Heart left ventricle (tissue), 16 donors: Measurements from ENCODE around the gene STPG4. TPM values are rescaled to one million over a fixed set of nuclear protein-coding genes. Genes with fewer than 3 reads are reported as not detected.

Experiments used
- ATAC-seq, 4 donors: fragments of 200-7000 bp; cut with Tn5 transposase; one replicate each; pipeline ENCODE4 v1.9.1; 2020 to 2022; ENCODE audit warnings: moderate library complexity in 4 of 4, mild to moderate bottlenecking in 3 of 4, moderate number of reproducible peaks in 1 of 4
- DNase-seq, 5 donors: peaks; one replicate each; pipeline ENCODE4 v3.0.0-alpha.2; 2020
- H3K27ac ChIP-seq, 12 donors: fragments of 200-600 bp; sonication (generic) in 4 of 12; one replicate each; pipeline versions ENCODE4 v1.5.0 to v1.8.0; 2016 to 2022; ENCODE audit warnings: mild to moderate bottlenecking in 2 of 12
- H3K27me3 ChIP-seq, 9 donors: fragments of 200-600 bp; sonication (generic) in 2 of 9; one replicate each; pipeline versions ENCODE4 v1.5.1 to v1.8.0; 2016 to 2022; ENCODE audit warnings: mild to moderate bottlenecking in 3 of 9
- H3K36me3 ChIP-seq, 9 donors: fragments of 200-600 bp; sonication (generic) in 2 of 9; one replicate each; pipeline versions ENCODE4 v1.5.0 to v1.8.0; 2018 to 2022; ENCODE audit warnings: mild to moderate bottlenecking in 2 of 9
- H3K4me1 ChIP-seq, 12 donors: fragments of 200-600 bp; sonication (generic) in 4 of 12; one replicate each; pipeline versions ENCODE4 v1.5.0 to v1.8.0; 2016 to 2022; ENCODE audit warnings: mild to moderate bottlenecking in 3 of 12
- H3K4me3 ChIP-seq, 12 donors: fragments of 200-600 bp; sonication (generic) in 4 of 12; one replicate each; pipeline versions ENCODE4 v1.5.0 to v1.8.0; 2017 to 2022; ENCODE audit warnings: mild to moderate bottlenecking in 9 of 12, moderate library complexity in 4 of 12
- H3K9me3 ChIP-seq, 12 donors: fragments of 200-600 bp; sonication (generic) in 4 of 12; one replicate each; pipeline versions ENCODE4 v1.5.0 to v1.8.0; 2016 to 2022; ENCODE audit warnings: mild to moderate bottlenecking in 1 of 12
- POLR2A ChIP-seq, 2 donors: fragments of 450-650 bp; IDR thresholded peaks; one replicate each; pipeline ENCODE4 v1.6.1; 2017; ENCODE audit warnings: antibody characterized with exemption in 2 of 2, mild to moderate bottlenecking in 2 of 2, moderate library complexity in 2 of 2
- WGBS, 4 donors: extraction: QIAGEN DNeasy Blood & Tissue Kit in 2 of 4; methylation state at CpG; one replicate each; pipeline versions ENCODE4 v1.1.5 to v1.1.7; 2013 to 2018; 5-methylcytosine and 5-hydroxymethylcytosine counted together
- intact Hi-C, 10 donors: fragments of 100-400 bp; cut with DNase I; formaldehyde crosslinking; loops; one replicate each; pipeline versions ENCODE4 v1.11.1 to v1.14.2; 2022
- polyA plus RNA-seq, 2 donors: library from polyadenylated mRNA; stranded (reverse); fragments of 200-250 nt; gene quantifications; one replicate each; pipeline ENCODE4 v1.2.3, GENCODE V29; 2013
- total RNA-seq, 9 donors: library from RNA; depleted of rRNA in 2 of 9; stranded (reverse); fragments of >200 nt in 2 of 9; fragmentation: NEBNext Ultra II Directional in 3 of 9; extraction: Animal tissue kit (Norgen Biotek cat#: 25700) in 3 of 9; gene quantifications; one replicate each; pipeline versions ENCODE4 v1.1.0 to v1.2.4, GENCODE V29; 2016 to 2023
- TF ChIP-seq, protein P1 (sequence below), 12 donors: fragments of 200-600 bp; sonication (generic) in 4 of 12; IDR thresholded peaks; one replicate each; pipeline versions ENCODE4 v1.5.0 to v1.8.0; 2018 to 2022; ENCODE audit warnings: antibody characterized with exemption in 12 of 12, mild to moderate bottlenecking in 5 of 12
- donor health status: ischemic (EF 13 %, LVEDD 7.1; RV severe dilation, severe dysfunction).
- donor health status: healthy with polysubstance abuse.
- donor health status: DM: no; HTN: yes; CAD: no.
- donor health status: DM: no; HTN: no; CAD: no.
- donor health status: ischemic (EF 25% LVEDD 6.9; RV normal size, moderate dysfunction).
- donor health status: ischemic (EF 25% LVEDD 5.7; RV mildly dilated, moderate dysfunction).
- donor health status: healthy.
- donor health status: DM: yes; HTN: yes; CAD: no.
- donor health status: ischemic (EF 35%, LVEDD 5.7; RV mildly dilated, moderate dysfunction).
- donor health status: nonischemic (EF 11% LVEDD 7.7; RV severe dilation, severe dysfunction).
- donor health status: DM: yes; HTN: yes; CAD: no.
- donor health status: PGD.
- donor health status: ischemic (EF 29% LVEDD 5.4; RV normal size, mild dysfunction).
- donor health status: nonischemic (EF 23%, LVEDD 6.1; RV moderate dilation, normal function).

Gene STPG4
- total and polyA plus RNA-seq, 11 donors = 0.52 TPM; not detected in 10

DNA sequence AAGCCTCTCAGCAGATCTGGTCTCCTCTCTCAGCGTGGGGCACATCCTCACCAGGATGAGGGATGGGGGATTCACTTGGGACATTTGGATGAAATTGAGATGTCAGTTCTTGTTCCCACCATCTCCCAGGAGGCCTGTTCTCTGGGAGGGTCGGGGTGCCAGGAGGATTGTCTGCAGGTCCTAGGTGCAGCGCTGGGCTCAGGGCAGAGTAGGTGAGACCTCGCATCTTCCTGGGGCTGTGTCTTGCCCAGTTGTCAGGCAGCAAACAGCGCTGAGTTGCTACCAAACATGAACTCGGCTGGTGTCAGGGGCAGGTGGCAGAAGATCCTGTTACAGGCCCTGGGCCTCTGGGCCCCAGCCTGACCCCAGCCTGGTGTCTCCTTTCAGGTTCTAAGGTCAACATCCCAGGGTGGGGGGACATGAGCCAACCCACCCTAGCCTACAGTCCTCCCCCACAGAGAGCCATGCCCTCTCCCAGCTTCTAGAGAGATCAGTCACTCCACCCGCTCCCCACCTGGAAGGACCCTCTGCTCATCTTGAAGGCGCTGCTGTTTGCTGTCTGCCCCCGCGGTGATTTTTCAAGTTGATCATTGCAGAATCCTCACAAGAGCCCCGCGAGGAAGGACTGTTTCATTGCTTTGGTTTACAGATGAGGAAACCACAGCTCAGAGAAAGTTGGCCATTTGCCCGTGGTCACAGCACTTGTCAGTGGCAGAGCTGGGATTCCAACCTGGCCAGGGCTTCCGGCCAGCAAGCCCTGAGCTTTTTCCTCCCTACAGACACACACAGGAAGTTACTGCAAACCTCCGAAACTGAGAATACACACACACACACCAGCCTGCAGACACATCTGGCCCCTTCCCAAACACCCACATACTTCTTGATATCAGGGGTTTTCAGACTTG lies 83.9 kb downstream of the STPG4 start:
- Histone ChIP-seq H3K27me3 (no peaks in the 10 kb centered on the region), H3K4me1 (peaks cover 30 to 96% (median 77%) of the 10 kb centered on the region in 12 donors), H3K36me3 (peaks cover 0 to 4% (median 0%) of the 10 kb centered on the region in 9 donors), H3K27ac (peak overlapping the region; percentile 75 to 99 (median 94)), H3K4me3 (peak overlapping the region in 3 of 12 donors; percentile 3 to 13 (median 12)), H3K9me3 (no peaks in the 10 kb centered on the region)
- DNase-seq (peak; percentile 84 to 92 (median 87)), ATAC-seq (peak; percentile 11 to 46 (median 34))
- intact Hi-C loops = loop anchor here in 1 of 10 donors (5.0 kb wide), 1 partner anchor 201 kb away; no protein-coding TSS in a partner anchor
- TF ChIP-seq POLR2A (IDR thresholded peaks at IDR 0.05) = no peak
- TF ChIP-seq, protein P1, sequence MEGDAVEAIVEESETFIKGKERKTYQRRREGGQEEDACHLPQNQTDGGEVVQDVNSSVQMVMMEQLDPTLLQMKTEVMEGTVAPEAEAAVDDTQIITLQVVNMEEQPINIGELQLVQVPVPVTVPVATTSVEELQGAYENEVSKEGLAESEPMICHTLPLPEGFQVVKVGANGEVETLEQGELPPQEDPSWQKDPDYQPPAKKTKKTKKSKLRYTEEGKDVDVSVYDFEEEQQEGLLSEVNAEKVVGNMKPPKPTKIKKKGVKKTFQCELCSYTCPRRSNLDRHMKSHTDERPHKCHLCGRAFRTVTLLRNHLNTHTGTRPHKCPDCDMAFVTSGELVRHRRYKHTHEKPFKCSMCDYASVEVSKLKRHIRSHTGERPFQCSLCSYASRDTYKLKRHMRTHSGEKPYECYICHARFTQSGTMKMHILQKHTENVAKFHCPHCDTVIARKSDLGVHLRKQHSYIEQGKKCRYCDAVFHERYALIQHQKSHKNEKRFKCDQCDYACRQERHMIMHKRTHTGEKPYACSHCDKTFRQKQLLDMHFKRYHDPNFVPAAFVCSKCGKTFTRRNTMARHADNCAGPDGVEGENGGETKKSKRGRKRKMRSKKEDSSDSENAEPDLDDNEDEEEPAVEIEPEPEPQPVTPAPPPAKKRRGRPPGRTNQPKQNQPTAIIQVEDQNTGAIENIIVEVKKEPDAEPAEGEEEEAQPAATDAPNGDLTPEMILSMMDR (IDR thresholded peaks at IDR 0.05) = no peak
- WGBS, 4 donors = 62 to 69% (median 65%) methylated on average over 14 to 15 of the region's 15 CpGs

DNA sequence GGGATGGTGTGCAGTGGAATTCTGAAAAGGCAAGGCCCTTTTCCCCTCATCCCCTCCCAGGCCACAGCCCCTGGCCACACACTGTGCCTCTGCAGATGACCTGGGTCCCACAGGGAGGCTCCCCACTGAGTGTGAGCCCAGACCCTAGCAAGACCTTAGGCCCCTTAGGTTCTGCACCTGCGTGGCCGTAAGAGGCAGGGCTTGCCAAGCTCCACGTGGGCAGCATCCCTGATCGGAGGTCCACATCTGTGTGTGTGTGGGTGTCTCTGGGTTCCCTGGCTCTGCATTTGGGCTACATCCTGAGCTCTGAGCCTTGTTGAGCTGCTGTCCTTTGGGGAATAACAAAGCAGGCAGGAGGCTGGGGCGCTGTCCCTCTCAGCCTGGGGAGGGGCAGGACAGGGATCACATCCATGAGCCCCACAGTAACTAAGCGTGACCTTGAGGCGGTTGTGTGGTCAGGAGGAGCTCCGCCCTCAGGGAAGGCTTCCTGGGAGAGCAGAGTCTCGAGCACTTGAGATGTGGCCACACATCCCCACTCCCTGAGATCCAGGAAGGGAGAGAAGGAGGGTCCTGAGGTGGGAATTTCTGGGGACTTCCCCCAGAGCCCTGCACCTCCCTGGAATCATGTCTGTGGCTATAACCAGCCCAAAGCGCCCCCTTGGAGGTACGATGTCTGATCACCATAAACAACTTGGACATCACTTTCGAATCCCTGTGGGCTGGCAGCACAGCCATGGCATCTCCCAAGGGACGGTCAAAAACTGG lies 84.8 kb downstream of the STPG4 start:
- Histone ChIP-seq H3K4me1 (peaks cover 33 to 96% (median 81%) of the 10 kb centered on the region in 12 donors), H3K27me3 (no peaks in the 10 kb centered on the region), H3K36me3 (peaks cover 0 to 4% (median 0%) of the 10 kb centered on the region in 9 donors), H3K27ac (peak overlapping the region; percentile 75 to 99 (median 94)), H3K9me3 (no peaks in the 10 kb centered on the region), H3K4me3 (no peak overlapping the region)
- 53 to 58% (median 57%) methylated on average over 13 of the region's 13 CpGs for WGBS, 4 donors
- TF ChIP-seq, protein P1 (IDR thresholded peaks at IDR 0.05) = no peak
- TF ChIP-seq POLR2A (IDR thresholded peaks at IDR 0.05) = no peak
- ATAC-seq (no peak), DNase-seq (peak in 1 of 5 donors; percentile 47)
- intact Hi-C loops = loop anchor here in 1 of 10 donors (5.0 kb wide), 1 partner anchor 202 kb away; no protein-coding TSS in a partner anchor

DNA sequence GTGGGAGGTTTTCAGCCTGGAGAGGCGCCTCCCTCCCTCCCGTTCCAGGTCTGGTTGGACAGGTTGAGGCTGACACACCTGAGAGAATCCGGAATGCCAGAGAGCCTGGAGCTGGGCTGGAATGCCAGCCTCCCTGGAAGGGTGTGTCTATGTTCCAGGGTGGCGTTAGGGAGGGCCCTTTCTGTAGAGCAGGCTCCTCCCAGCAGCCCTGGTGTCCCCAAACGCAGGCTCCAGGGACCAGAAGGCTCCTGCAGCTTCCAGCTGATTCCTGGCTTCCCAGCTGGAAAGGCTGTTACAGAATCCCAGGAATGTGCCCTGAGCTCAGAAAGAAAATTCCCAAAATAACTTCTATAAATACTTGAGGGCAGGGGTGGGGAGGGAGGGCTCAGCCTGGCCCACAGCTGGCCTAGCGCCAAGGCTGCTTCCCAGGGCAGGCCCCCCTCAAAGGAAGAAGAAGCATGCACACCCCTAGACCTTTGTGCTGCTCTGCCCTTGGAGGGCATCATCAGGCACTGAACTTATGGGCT lies 85.4 kb downstream of the STPG4 start:
- Histone ChIP-seq H3K27me3 (no peaks in the 10 kb centered on the region), H3K36me3 (peaks cover 0 to 4% (median 0%) of the 10 kb centered on the region in 9 donors), H3K4me1 (peaks cover 33 to 93% (median 81%) of the 10 kb centered on the region in 12 donors), H3K27ac (peak overlapping the region; percentile 75 to 99 (median 94)), H3K4me3 (no peak overlapping the region), H3K9me3 (no peaks in the 10 kb centered on the region)
- DNase-seq (peak; percentile 80 to 87 (median 83)), ATAC-seq (peak; percentile 30 to 54 (median 46))
- TF ChIP-seq, protein P1 (IDR thresholded peaks at IDR 0.05) = no peak
- TF ChIP-seq POLR2A (IDR thresholded peaks at IDR 0.05) = no peak
- 14 to 31% (median 15%) methylated on average over 5 to 6 of the region's 6 CpGs for WGBS, 4 donors
- intact Hi-C loops = loop anchor here in 1 of 10 donors (5.0 kb wide), 1 partner anchor 203 kb away; no protein-coding TSS in a partner anchor
